Vagina (tissue), 2 donors: ENCODE data around the gene TAF10. TPM values are rescaled to one million over a fixed set of nuclear protein-coding genes. Genes with fewer than 3 reads are reported as not detected.

ENCODE experiments used
- DNase-seq, 2 donors: peaks; one replicate each; pipeline ENCODE4 v3.0.0-alpha.2; 2017; ENCODE audit errors: extremely low spot score in 2 of 2
- H3K27ac ChIP-seq: fragments of 200-600 bp; sonication (generic); one replicate; pipeline ENCODE4 v1.5.1; 2019
- H3K27me3 ChIP-seq: fragments of 200-600 bp; sonication (generic); one replicate; pipeline ENCODE4 v1.5.1; 2019
- H3K36me3 ChIP-seq, 2 donors: fragments of 200-600 bp; sonication (generic); one replicate each; pipeline ENCODE4 v1.5.1; 2017 to 2019
- H3K4me1 ChIP-seq: fragments of 200-600 bp; sonication (generic); one replicate; pipeline ENCODE4 v1.5.1; 2019
- H3K4me3 ChIP-seq, 2 donors: fragments of 200-600 bp; sonication (generic); 1 replicate in 1 of 2; 2 replicates in 1 of 2; pipeline ENCODE4 v1.5.1; 2016 to 2019
- H3K9me3 ChIP-seq: fragments of 200-600 bp; sonication (generic); one replicate; pipeline ENCODE4 v1.5.1; 2019
- CTCF ChIP-seq, 3 experiments: fragments of 450-650 bp in 2 of 3; fragments of 200-600 bp in 1 of 3; sonication (generic) in 1 of 3; IDR thresholded peaks; one replicate each; pipeline ENCODE4 v1.5.1; 2017 to 2019; ENCODE audit warnings: antibody characterized with exemption in 3 of 3, mild to moderate bottlenecking in 2 of 3, moderate library complexity in 2 of 3
- POLR2A ChIP-seq, 2 donors: fragments of 450-650 bp; IDR thresholded peaks; one replicate each; pipeline ENCODE4 v1.6.1; 2017; ENCODE audit warnings: antibody characterized with exemption in 2 of 2, mild to moderate bottlenecking in 2 of 2, moderate library complexity in 2 of 2
- POLR2AphosphoS5 ChIP-seq, 2 donors: sonication (generic); formaldehyde crosslinking; IDR thresholded peaks; one replicate each; pipeline ENCODE4 v1.9.0; 2017; ENCODE audit warnings: antibody characterized with exemption in 2 of 2, mild to moderate bottlenecking in 2 of 2, low read depth in 1 of 2; ENCODE audit not compliant: insufficient read depth in 1 of 2
- intact Hi-C: fragments of 100-400 bp; cut with DNase I; formaldehyde crosslinking; loops from one replicate; pipeline ENCODE4 v1.15.1; 2023
- total RNA-seq: library from RNA; depleted of rRNA; stranded (reverse); fragments of >200 nt; gene quantifications from one replicate; pipeline ENCODE4 v1.2.3, GENCODE V29; 2016

TAF10 gene
- total RNA-seq, 1 donor from 2014 or later: 48.1 TPM

- DNase-seq: no peak
- no peaks in the 10 kb centered on the region for H3K4me1 ChIP-seq
- TF ChIP-seq POLR2AphosphoS5 (IDR thresholded peaks at IDR 0.05; ENCODE audit: insufficient read depth in 1 of 2, low read depth in 1 of 2) (no peak), CTCF (IDR thresholded peaks at IDR 0.05) (no peak), POLR2A (IDR thresholded peaks at IDR 0.05) (no peak)
- H3K9me3 ChIP-seq: no peaks in the 10 kb centered on the region
- no peaks in the 10 kb centered on the region for H3K27me3 ChIP-seq
- no peak overlapping the region for H3K4me3 ChIP-seq
- peaks cover 0 to 3% of the 10 kb centered on the region in 2 donors for H3K36me3 ChIP-seq
- H3K27ac ChIP-seq: no peak overlapping the region
- intact Hi-C loops: no loop called here
These were observed 24.6 kb downstream of the TAF10 start for GRCh38 chr11:6587360-6587953.

- H3K9me3 ChIP-seq: no peaks in the 10 kb centered on the region
- H3K27me3 ChIP-seq: no peaks in the 10 kb centered on the region
- no peak for DNase-seq
- intact Hi-C loops: no loop called here
- H3K4me3 ChIP-seq: no peak overlapping the region
- TF ChIP-seq POLR2A (IDR thresholded peaks at IDR 0.05) (no peak), POLR2AphosphoS5 (IDR thresholded peaks at IDR 0.05; ENCODE audit: insufficient read depth in 1 of 2, low read depth in 1 of 2) (no peak), CTCF (IDR thresholded peaks at IDR 0.05) (no peak)
- no peaks in the 10 kb centered on the region for H3K36me3 ChIP-seq
- H3K27ac ChIP-seq: no peak overlapping the region
- no peaks in the 10 kb centered on the region for H3K4me1 ChIP-seq
These were observed 25.3 kb downstream of the TAF10 start for GRCh38 chr11:6586434-6587359.

GRCh38 chr11:6584528-6584927 is 27.5 kb downstream of the TAF10 start:
- DNase-seq: no peak
- Histone ChIP-seq H3K27me3 (no peaks in the 10 kb centered on the region), H3K4me3 (no peak overlapping the region), H3K27ac (no peak overlapping the region), H3K9me3 (no peaks in the 10 kb centered on the region), H3K36me3 (no peaks in the 10 kb centered on the region), H3K4me1 (no peaks in the 10 kb centered on the region)
- TF ChIP-seq CTCF (IDR thresholded peaks at IDR 0.05) (no peak), POLR2AphosphoS5 (IDR thresholded peaks at IDR 0.05; ENCODE audit: insufficient read depth in 1 of 2, low read depth in 1 of 2) (no peak), POLR2A (IDR thresholded peaks at IDR 0.05) (no peak)
- intact Hi-C loops: no loop called here

GRCh38 chr11:6583584-6583983 is 28.4 kb downstream of the TAF10 start:
- no peak overlapping the region for H3K27ac ChIP-seq
- no peaks in the 10 kb centered on the region for H3K9me3 ChIP-seq
- TF ChIP-seq POLR2AphosphoS5 (IDR thresholded peaks at IDR 0.05; ENCODE audit: insufficient read depth in 1 of 2, low read depth in 1 of 2) (no peak), POLR2A (IDR thresholded peaks at IDR 0.05) (no peak), CTCF (IDR thresholded peaks at IDR 0.05) (no peak)
- intact Hi-C loops: no loop called here
- no peak overlapping the region for H3K4me3 ChIP-seq
- no peaks in the 10 kb centered on the region for H3K27me3 ChIP-seq
- H3K36me3 ChIP-seq: no peaks in the 10 kb centered on the region
- no peaks in the 10 kb centered on the region for H3K4me1 ChIP-seq
- no peak for DNase-seq

- DNase-seq: no peak
- H3K27ac ChIP-seq: no peak overlapping the region
- intact Hi-C loops: no loop called here
- TF ChIP-seq POLR2A (IDR thresholded peaks at IDR 0.05) (no peak), CTCF (IDR thresholded peaks at IDR 0.05) (no peak), POLR2AphosphoS5 (IDR thresholded peaks at IDR 0.05; ENCODE audit: insufficient read depth in 1 of 2, low read depth in 1 of 2) (no peak)
- no peak overlapping the region for H3K4me3 ChIP-seq
- H3K36me3 ChIP-seq: no peaks in the 10 kb centered on the region
- H3K9me3 ChIP-seq: no peaks in the 10 kb centered on the region
- H3K4me1 ChIP-seq: peaks cover 21% of the 10 kb centered on the region
- H3K27me3 ChIP-seq: no peaks in the 10 kb centered on the region
These were observed 32.3 kb downstream of the TAF10 start for GRCh38 chr11:6579681-6580080.
